Nephron (organoid): Measurements from ENCODE around the gene PLCL1.

ENCODE experiments used
- H3K27ac Mint-ChIP-seq, 3 experiments: 2 replicates each; pipeline ENCODE4 v1.8.0; 2020; ENCODE audit warnings: mixed read lengths in 3 of 3, mild to moderate bottlenecking in 2 of 3, moderate library complexity in 1 of 3
- H3K27me3 Mint-ChIP-seq: 2 replicates; pipeline ENCODE4 v1.8.0; 2021; ENCODE audit warnings: low read depth, mild to moderate bottlenecking, moderate library complexity, mixed read lengths
- H3K36me3 Mint-ChIP-seq: 2 replicates; pipeline ENCODE4 v1.8.0; 2020; ENCODE audit warnings: low read depth, mixed read lengths
- H3K4me1 Mint-ChIP-seq: 2 replicates; pipeline ENCODE4 v1.8.0; 2020; ENCODE audit warnings: mixed read lengths
- H3K4me3 Mint-ChIP-seq, 3 experiments: 2 replicates each; pipeline ENCODE4 v1.8.0; 2020; ENCODE audit warnings: mild to moderate bottlenecking in 3 of 3, mixed read lengths in 3 of 3, moderate library complexity in 2 of 3
- H3K9me3 Mint-ChIP-seq: 2 replicates; pipeline ENCODE4 v1.8.0; 2020; ENCODE audit warnings: mixed read lengths
- TF ChIP-seq, protein P1 (sequence below), 3 experiments: fragments of 200-600 bp; sonication (generic); IDR thresholded peaks; one replicate each; pipeline ENCODE4 v1.5.0; 2021; ENCODE audit warnings: antibody characterized with exemption in 3 of 3; ENCODE audit not compliant: unreplicated experiment in 3 of 3

PLCL1 gene

DNA sequence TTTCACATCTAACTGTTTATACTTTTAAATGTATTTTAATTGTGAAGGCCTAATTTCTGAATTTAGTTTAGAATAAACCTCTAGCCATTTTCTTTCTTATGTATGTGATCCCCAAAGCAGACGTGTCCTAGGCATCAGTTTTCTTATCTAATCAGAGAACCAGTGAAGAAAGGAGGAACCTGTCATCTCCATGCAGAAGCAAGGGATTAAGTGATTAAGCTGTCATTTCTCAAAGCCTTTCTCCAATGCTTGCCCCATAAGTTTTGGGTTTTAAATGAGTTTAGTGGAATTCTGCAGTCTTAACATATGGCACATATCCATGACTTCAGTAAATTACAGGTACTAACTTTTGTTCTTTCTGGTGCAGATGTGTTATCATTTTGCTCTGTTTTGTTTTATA, 190.4 kb downstream of the PLCL1 start:
- H3K4me1 Mint-ChIP-seq: peaks cover 20% of the 10 kb centered on the region
- H3K36me3 Mint-ChIP-seq: peaks cover 5% of the 10 kb centered on the region
- no peak overlapping the region for H3K27ac Mint-ChIP-seq
- peaks cover 12% of the 10 kb centered on the region for H3K27me3 Mint-ChIP-seq
- no peaks in the 10 kb centered on the region for H3K9me3 Mint-ChIP-seq
- TF ChIP-seq, protein P1, sequence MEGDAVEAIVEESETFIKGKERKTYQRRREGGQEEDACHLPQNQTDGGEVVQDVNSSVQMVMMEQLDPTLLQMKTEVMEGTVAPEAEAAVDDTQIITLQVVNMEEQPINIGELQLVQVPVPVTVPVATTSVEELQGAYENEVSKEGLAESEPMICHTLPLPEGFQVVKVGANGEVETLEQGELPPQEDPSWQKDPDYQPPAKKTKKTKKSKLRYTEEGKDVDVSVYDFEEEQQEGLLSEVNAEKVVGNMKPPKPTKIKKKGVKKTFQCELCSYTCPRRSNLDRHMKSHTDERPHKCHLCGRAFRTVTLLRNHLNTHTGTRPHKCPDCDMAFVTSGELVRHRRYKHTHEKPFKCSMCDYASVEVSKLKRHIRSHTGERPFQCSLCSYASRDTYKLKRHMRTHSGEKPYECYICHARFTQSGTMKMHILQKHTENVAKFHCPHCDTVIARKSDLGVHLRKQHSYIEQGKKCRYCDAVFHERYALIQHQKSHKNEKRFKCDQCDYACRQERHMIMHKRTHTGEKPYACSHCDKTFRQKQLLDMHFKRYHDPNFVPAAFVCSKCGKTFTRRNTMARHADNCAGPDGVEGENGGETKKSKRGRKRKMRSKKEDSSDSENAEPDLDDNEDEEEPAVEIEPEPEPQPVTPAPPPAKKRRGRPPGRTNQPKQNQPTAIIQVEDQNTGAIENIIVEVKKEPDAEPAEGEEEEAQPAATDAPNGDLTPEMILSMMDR (IDR thresholded peaks at IDR 0.05; ENCODE audit: unreplicated experiment in 3 of 3): no peak
- H3K4me3 Mint-ChIP-seq: no peak overlapping the region

- Mint-ChIP-seq H3K27ac (peak overlapping the region in 2 of 3 experiments; percentile 36 to 68), H3K4me3 (no peak overlapping the region), H3K9me3 (no peaks in the 10 kb centered on the region), H3K27me3 (peaks cover 12% of the 10 kb centered on the region), H3K4me1 (peaks cover 20% of the 10 kb centered on the region), H3K36me3 (no peaks in the 10 kb centered on the region)
- TF ChIP-seq, protein P1 (IDR thresholded peaks at IDR 0.05; ENCODE audit: unreplicated experiment in 3 of 3): no peak
Measured at GRCh38 chr2:197996583-197996982, 192.2 kb downstream of the PLCL1 start.

GRCh38 chr2:197997083-197997541, 192.7 kb downstream of the PLCL1 start:
- Mint-ChIP-seq H3K4me1 (peaks cover 20% of the 10 kb centered on the region), H3K36me3 (no peaks in the 10 kb centered on the region), H3K4me3 (no peak overlapping the region), H3K27ac (peak overlapping the region in 1 of 3 experiments; percentile 36), H3K27me3 (peaks cover 12% of the 10 kb centered on the region), H3K9me3 (no peaks in the 10 kb centered on the region)
- TF ChIP-seq, protein P1 (IDR thresholded peaks at IDR 0.05; ENCODE audit: unreplicated experiment in 3 of 3): no peak

- TF ChIP-seq, protein P1 (IDR thresholded peaks at IDR 0.05; ENCODE audit: unreplicated experiment in 3 of 3): no peak
Measured at GRCh38 chr2:197998702-197999101, 194.3 kb downstream of the PLCL1 start.

GRCh38 chr2:198000417-198000816, 196.0 kb downstream of the PLCL1 start:
- peaks cover 34% of the 10 kb centered on the region for H3K4me1 Mint-ChIP-seq
- peaks cover 12% of the 10 kb centered on the region for H3K27me3 Mint-ChIP-seq
- TF ChIP-seq, protein P1 (IDR thresholded peaks at IDR 0.05; ENCODE audit: unreplicated experiment in 3 of 3): no peak
- H3K4me3 Mint-ChIP-seq: no peak overlapping the region
- no peaks in the 10 kb centered on the region for H3K9me3 Mint-ChIP-seq
- H3K36me3 Mint-ChIP-seq: no peaks in the 10 kb centered on the region
- H3K27ac Mint-ChIP-seq: no peak overlapping the region

More at GRCh38 chr2:197998702-197999101, 194.3 kb downstream of the PLCL1 start:
- Mint-ChIP-seq H3K27ac (no peak overlapping the region), H3K27me3 (peaks cover 12% of the 10 kb centered on the region), H3K4me3 (no peak overlapping the region), H3K4me1 (peaks cover 25% of the 10 kb centered on the region), H3K9me3 (no peaks in the 10 kb centered on the region), H3K36me3 (no peaks in the 10 kb centered on the region)

- peaks cover 23% of the 10 kb centered on the region for H3K4me1 Mint-ChIP-seq
- no peaks in the 10 kb centered on the region for H3K36me3 Mint-ChIP-seq
- H3K27me3 Mint-ChIP-seq: no peaks in the 10 kb centered on the region
- no peaks in the 10 kb centered on the region for H3K9me3 Mint-ChIP-seq
- H3K27ac Mint-ChIP-seq: peak overlapping the region; percentile 18 to 73 (median 39)
- H3K4me3 Mint-ChIP-seq: no peak overlapping the region
- TF ChIP-seq, protein P1 (IDR thresholded peaks at IDR 0.05; ENCODE audit: unreplicated experiment in 3 of 3): no peak
Measured at GRCh38 chr2:198004173-198004572, 199.8 kb downstream of the PLCL1 start.
